GM04504 (cell line): Measurements from ENCODE around the gene IMP4.
"Not testable (repeated sequence)": the region's sequence is repeated elsewhere in the genome, so short reads cannot be mapped to it uniquely, and the experiment has no call there.

Experiments
- DNase-seq: peaks from one replicate; pipeline ENCODE4 v3.0.0-alpha.2; 2012; ENCODE audit warnings: low read depth

Gene IMP4

GRCh38 chr2:130342533-130343275 lies at the start of gene IMP4:
IMP4 (plus strand) TSS chr2:130342897; CDS start chr2:130342933, 36 bp downstream.
- peak; percentile 99 for DNase-seq

- DNase-seq = no peak
Observed at GRCh38 chr2:130300258-130300969, 42.3 kb upstream of the IMP4 start.

- no peak for DNase-seq
Observed at GRCh38 chr2:130300970-130301348, 41.7 kb upstream of the IMP4 start.

- DNase-seq = no peak
Observed at GRCh38 chr2:130302164-130302886, 40.4 kb upstream of the IMP4 start.

GRCh38 chr2:130303169-130303568 lies 39.5 kb upstream of the IMP4 start:
- no peak for DNase-seq

GRCh38 chr2:130304726-130305125 lies 38.0 kb upstream of the IMP4 start:
- no peak for DNase-seq

- DNase-seq = no peak
Observed at GRCh38 chr2:130307850-130308249, 34.8 kb upstream of the IMP4 start.

GRCh38 chr2:130310881-130311280 lies 31.8 kb upstream of the IMP4 start:
- no peak for DNase-seq

- DNase-seq = no peak
Observed at GRCh38 chr2:130313812-130314334, 28.8 kb upstream of the IMP4 start.

- DNase-seq = no peak
Observed at GRCh38 chr2:130314377-130314776, 28.3 kb upstream of the IMP4 start.

GRCh38 chr2:130316596-130316995 lies 26.1 kb upstream of the IMP4 start:
- DNase-seq = no peak

GRCh38 chr2:130318906-130319305 lies 23.8 kb upstream of the IMP4 start:
- no peak for DNase-seq

- DNase-seq = no peak
Observed at GRCh38 chr2:130319536-130319935, 23.2 kb upstream of the IMP4 start.

- DNase-seq = peak; percentile 44
Observed at GRCh38 chr2:130327703-130328527, 14.8 kb upstream of the IMP4 start.

GRCh38 chr2:130328710-130329109 lies 14.0 kb upstream of the IMP4 start:
- no peak for DNase-seq

GRCh38 chr2:130332271-130333073 lies 10.2 kb upstream of the IMP4 start:
- DNase-seq = peak; percentile 64

GRCh38 chr2:130333253-130333652 lies 9.4 kb upstream of the IMP4 start:
- not testable (repeated sequence) for DNase-seq

- DNase-seq = no peak
Observed at GRCh38 chr2:130334026-130334425, 8.7 kb upstream of the IMP4 start.

- no peak for DNase-seq
Observed at GRCh38 chr2:130335226-130335625, 7.5 kb upstream of the IMP4 start.

- no peak for DNase-seq
Observed at GRCh38 chr2:130336150-130336876, 6.4 kb upstream of the IMP4 start.
